ENCODE measurements around the gene JAKMIP1.

JAKMIP1 gene

GRCh38 chr4:6177587-6178197 is 22.7 kb downstream of the JAKMIP1 start:
- TF ChIP-seq EP300 (IDR thresholded peaks at IDR 0.05; ENCODE audit: borderline replicate concordance) (no peak), ZBTB7A (IDR thresholded peaks at IDR 0.05; ENCODE audit: low read depth) (no peak), MAX (IDR thresholded peaks at IDR 0.05) (no peak), CREB1 (IDR thresholded peaks at IDR 0.05; ENCODE audit: low read depth) (no peak), YY1 (IDR thresholded peaks at IDR 0.05; ENCODE audit: low read depth) (no peak), NFIC (IDR thresholded peaks at IDR 0.05) (no peak), CEBPB (IDR thresholded peaks at IDR 0.05) (no peak), FOXM1 (IDR thresholded peaks at IDR 0.05; ENCODE audit: borderline replicate concordance, low read depth) (no peak), REST (IDR thresholded peaks at IDR 0.05; ENCODE audit: low read depth) (no peak), EGR1 (IDR thresholded peaks at IDR 0.05) (no peak), RAD21 (IDR thresholded peaks at IDR 0.05; ENCODE audit: low read depth) (no peak), TEAD4 (IDR thresholded peaks at IDR 0.05) (no peak), USF1 (IDR thresholded peaks at IDR 0.05) (no peak), TCF12 (IDR thresholded peaks at IDR 0.05; ENCODE audit: low read depth) (no peak), TAF1 (IDR thresholded peaks at IDR 0.05; ENCODE audit: low read depth) (no peak)

GRCh38 chr4:6175426-6175825 is 24.9 kb downstream of the JAKMIP1 start:
- TF ChIP-seq EP300 (IDR thresholded peaks at IDR 0.05; ENCODE audit: borderline replicate concordance) (no peak), TCF12 (IDR thresholded peaks at IDR 0.05; ENCODE audit: low read depth) (no peak), CEBPB (IDR thresholded peaks at IDR 0.05) (no peak), CREB1 (IDR thresholded peaks at IDR 0.05; ENCODE audit: low read depth) (no peak), RAD21 (IDR thresholded peaks at IDR 0.05; ENCODE audit: low read depth) (no peak), REST (IDR thresholded peaks at IDR 0.05; ENCODE audit: low read depth) (no peak), MAX (IDR thresholded peaks at IDR 0.05) (no peak), TEAD4 (IDR thresholded peaks at IDR 0.05) (no peak), TAF1 (IDR thresholded peaks at IDR 0.05; ENCODE audit: low read depth) (no peak), USF1 (IDR thresholded peaks at IDR 0.05) (no peak), NFIC (IDR thresholded peaks at IDR 0.05) (no peak), EGR1 (IDR thresholded peaks at IDR 0.05) (no peak), FOXM1 (IDR thresholded peaks at IDR 0.05; ENCODE audit: borderline replicate concordance, low read depth) (no peak), YY1 (IDR thresholded peaks at IDR 0.05; ENCODE audit: low read depth) (no peak), ZBTB7A (IDR thresholded peaks at IDR 0.05; ENCODE audit: low read depth) (no peak)

GRCh38 chr4:6172927-6173200 is 27.5 kb downstream of the JAKMIP1 start:
- no peak for TF ChIP-seq CEBPB (IDR thresholded peaks at IDR 0.05)
- TF ChIP-seq FOXM1 (IDR thresholded peaks at IDR 0.05; ENCODE audit: borderline replicate concordance, low read depth): no peak
- no peak for TF ChIP-seq CREB1 (IDR thresholded peaks at IDR 0.05; ENCODE audit: low read depth)
- TF ChIP-seq TAF1 (IDR thresholded peaks at IDR 0.05; ENCODE audit: low read depth): no peak
- no peak for TF ChIP-seq REST (IDR thresholded peaks at IDR 0.05; ENCODE audit: low read depth)
- TF ChIP-seq RAD21 (IDR thresholded peaks at IDR 0.05; ENCODE audit: low read depth): no peak
- no peak for TF ChIP-seq YY1 (IDR thresholded peaks at IDR 0.05; ENCODE audit: low read depth)
- no peak for TF ChIP-seq TCF12 (IDR thresholded peaks at IDR 0.05; ENCODE audit: low read depth)
- TF ChIP-seq TEAD4 (IDR thresholded peaks at IDR 0.05): no peak
- no peak for TF ChIP-seq EP300 (IDR thresholded peaks at IDR 0.05; ENCODE audit: borderline replicate concordance)
- no peak for TF ChIP-seq EGR1 (IDR thresholded peaks at IDR 0.05)
- TF ChIP-seq ZBTB7A (IDR thresholded peaks at IDR 0.05; ENCODE audit: low read depth): no peak
- no peak for TF ChIP-seq USF1 (IDR thresholded peaks at IDR 0.05)
- TF ChIP-seq MAX (IDR thresholded peaks at IDR 0.05): no peak
- no peak for TF ChIP-seq NFIC (IDR thresholded peaks at IDR 0.05)
